ENCODE data around the gene SLC12A8. TPM values are rescaled to one million over a fixed set of nuclear protein-coding genes. Genes with fewer than 3 reads are reported as not detected.

Gene SLC12A8
- total RNA-seq, 1 donor from 2014 or later, result not detected

GRCh38 chr3:125163739-125164601, 48.6 kb downstream of the SLC12A8 start:
- intact Hi-C loops (cut with micrococcal nuclease), result loop anchor here (5.0 to 10.0 kb wide), 2 partner anchors 167 to 239 kb away; no protein-coding TSS in a partner anchor
- H3K36me3 ChIP-seq, result no peaks in the 10 kb centered on the region
- H3K4me3 ChIP-seq, result no peak overlapping the region
- no peak for DNase-seq
- peak; percentile 53 for TF ChIP-seq CTCF (IDR thresholded peaks at IDR 0.05; ENCODE audit: borderline replicate concordance)
- peaks cover 43% of the 10 kb centered on the region for H3K4me1 ChIP-seq
- H3K27ac ChIP-seq (replicated peaks), result peak overlapping the region; percentile 32
- H3K27me3 ChIP-seq (ENCODE audit: low read depth), result no peaks in the 10 kb centered on the region
- no peaks in the 10 kb centered on the region for H3K9me3 ChIP-seq (replicated peaks)

GRCh38 chr3:125161607-125162219, 50.8 kb downstream of the SLC12A8 start:
- DNase-seq, result peak; percentile 53
- no peak for TF ChIP-seq CTCF (IDR thresholded peaks at IDR 0.05; ENCODE audit: borderline replicate concordance)
- intact Hi-C loops (cut with micrococcal nuclease), result loop anchor here (5.0 to 10.0 kb wide), 2 partner anchors 164 to 237 kb away; no protein-coding TSS in a partner anchor
- Histone ChIP-seq H3K27ac (replicated peaks) (peak overlapping the region; percentile 72), H3K36me3 (no peaks in the 10 kb centered on the region), H3K4me3 (no peak overlapping the region), H3K4me1 (peaks cover 43% of the 10 kb centered on the region), H3K9me3 (replicated peaks) (no peaks in the 10 kb centered on the region), H3K27me3 (ENCODE audit: low read depth) (no peaks in the 10 kb centered on the region)

GRCh38 chr3:125160606-125161371, 51.8 kb downstream of the SLC12A8 start:
- H3K4me3 ChIP-seq, result no peak overlapping the region
- peak overlapping the region; percentile 72 for H3K27ac ChIP-seq (replicated peaks)
- intact Hi-C loops (cut with micrococcal nuclease), result loop anchor here (5.0 to 10.0 kb wide), 2 partner anchors 163 to 236 kb away; no protein-coding TSS in a partner anchor
- no peaks in the 10 kb centered on the region for H3K36me3 ChIP-seq
- peaks cover 43% of the 10 kb centered on the region for H3K4me1 ChIP-seq
- no peak for TF ChIP-seq CTCF (IDR thresholded peaks at IDR 0.05; ENCODE audit: borderline replicate concordance)
- H3K9me3 ChIP-seq (replicated peaks), result no peaks in the 10 kb centered on the region
- DNase-seq, result no peak
- no peaks in the 10 kb centered on the region for H3K27me3 ChIP-seq (ENCODE audit: low read depth)

- H3K4me3 ChIP-seq, result no peak overlapping the region
- H3K4me1 ChIP-seq, result peaks cover 19% of the 10 kb centered on the region
- intact Hi-C loops (cut with micrococcal nuclease), result no loop called here
- no peaks in the 10 kb centered on the region for H3K9me3 ChIP-seq (replicated peaks)
- no peaks in the 10 kb centered on the region for H3K36me3 ChIP-seq
- no peaks in the 10 kb centered on the region for H3K27me3 ChIP-seq (ENCODE audit: low read depth)
- H3K27ac ChIP-seq (replicated peaks), result no peak overlapping the region
- no peak for DNase-seq
- no peak for TF ChIP-seq CTCF (IDR thresholded peaks at IDR 0.05; ENCODE audit: borderline replicate concordance)
Observed at GRCh38 chr3:125157183-125157582, 55.4 kb downstream of the SLC12A8 start.

- H3K4me1 ChIP-seq, result peaks cover 19% of the 10 kb centered on the region
- no peaks in the 10 kb centered on the region for H3K9me3 ChIP-seq (replicated peaks)
- H3K4me3 ChIP-seq, result no peak overlapping the region
- TF ChIP-seq CTCF (IDR thresholded peaks at IDR 0.05; ENCODE audit: borderline replicate concordance), result no peak
- DNase-seq, result no peak
- intact Hi-C loops (cut with micrococcal nuclease), result no loop called here
- H3K36me3 ChIP-seq, result no peaks in the 10 kb centered on the region
- H3K27ac ChIP-seq (replicated peaks), result no peak overlapping the region
- H3K27me3 ChIP-seq (ENCODE audit: low read depth), result no peaks in the 10 kb centered on the region
Observed at GRCh38 chr3:125156456-125156855, 56.1 kb downstream of the SLC12A8 start.
